Astrocyte (in vitro differentiated cells and primary cell): ENCODE measurements around the gene SLC25A33. TPM values are rescaled to one million over a fixed set of nuclear protein-coding genes. Genes with fewer than 3 reads are reported as not detected.

Experiments used
- DNase-seq: peaks from one replicate; pipeline ENCODE4 v3.0.0-alpha.2; 2010; ENCODE audit warnings: low read depth
- FAIRE-seq: peaks from 2 replicates; lab custom pipeline; 2011; peaks lifted over from hg19 to GRCh38; lab: Jason Lieb, UNC
- H2AFZ ChIP-seq: 2 replicates; pipeline ENCODE4 v1.6.0; 2012; ENCODE audit warnings: low read depth, low read length, inconsistent platforms
- H3K27ac ChIP-seq: 2 replicates; pipeline ENCODE4 v1.5.1; 2011; ENCODE audit warnings: low read depth, low read length, inconsistent platforms
- H3K27me3 ChIP-seq: 2 replicates; pipeline ENCODE4 v1.6.0; 2011; ENCODE audit warnings: low read length, inconsistent platforms; ENCODE audit not compliant: insufficient read depth
- H3K36me3 ChIP-seq: 2 replicates; pipeline ENCODE4 v1.5.1; 2011; ENCODE audit warnings: low read length, inconsistent platforms; ENCODE audit not compliant: insufficient read depth
- H3K4me1 ChIP-seq: 2 replicates; pipeline ENCODE4 v1.5.1; 2011; ENCODE audit warnings: low read length, inconsistent platforms; ENCODE audit not compliant: insufficient read depth
- H3K4me2 ChIP-seq: 2 replicates; pipeline ENCODE4 v1.6.0; 2012; ENCODE audit warnings: low read length, inconsistent platforms
- H3K4me3 ChIP-seq: 2 replicates; pipeline ENCODE4 v1.5.1; 2011; ENCODE audit warnings: low read depth, mild to moderate bottlenecking, low read length, inconsistent platforms; ENCODE audit not compliant: insufficient read depth
- H3K79me2 ChIP-seq: 2 replicates; pipeline ENCODE4 v1.6.0; 2012; ENCODE audit warnings: mild to moderate bottlenecking, low read length, inconsistent platforms; ENCODE audit not compliant: insufficient read depth
- H3K9ac ChIP-seq: 2 replicates; pipeline ENCODE4 v1.6.0; 2012; ENCODE audit warnings: mild to moderate bottlenecking, low read length, inconsistent platforms
- H3K9me3 ChIP-seq: 2 replicates; pipeline ENCODE4 v1.5.1; 2012; ENCODE audit warnings: low read depth, mild to moderate bottlenecking, low read length, inconsistent platforms; ENCODE audit not compliant: insufficient read depth
- H4K20me1 ChIP-seq: 2 replicates; pipeline ENCODE4 v1.6.0; 2012; ENCODE audit warnings: low read length, inconsistent platforms; ENCODE audit not compliant: insufficient read depth
- H3K27ac Mint-ChIP-seq: one replicate; pipeline ENCODE4 v1.8.0; 2021; ENCODE audit warnings: mild to moderate bottlenecking, mixed read lengths; ENCODE audit not compliant: unreplicated experiment
- H3K27me3 Mint-ChIP-seq: one replicate; pipeline ENCODE4 v1.8.0; 2021; ENCODE audit warnings: low read depth, mixed read lengths; ENCODE audit not compliant: unreplicated experiment
- H3K36me3 Mint-ChIP-seq: one replicate; pipeline ENCODE4 v1.8.0; 2021; ENCODE audit warnings: low read depth, mixed read lengths; ENCODE audit not compliant: unreplicated experiment
- H3K4me1 Mint-ChIP-seq: one replicate; pipeline ENCODE4 v1.8.0; 2021; ENCODE audit warnings: low read depth, mixed read lengths; ENCODE audit not compliant: unreplicated experiment
- H3K4me3 Mint-ChIP-seq: one replicate; pipeline ENCODE4 v1.8.0; 2021; ENCODE audit warnings: mild to moderate bottlenecking, moderate library complexity, mixed read lengths; ENCODE audit not compliant: unreplicated experiment
- H3K9me3 Mint-ChIP-seq: one replicate; pipeline ENCODE4 v1.8.0; 2021; ENCODE audit warnings: mild to moderate bottlenecking, mixed read lengths; ENCODE audit not compliant: unreplicated experiment
- CTCF ChIP-seq: IDR thresholded peaks from 2 replicates; pipeline ENCODE4 v1.5.1; 2011; ENCODE audit warnings: low read depth, mild to moderate bottlenecking, inconsistent platforms, low read length, moderate library complexity; ENCODE audit not compliant: insufficient read depth
- EZH2 ChIP-seq: IDR thresholded peaks from 2 replicates; pipeline ENCODE4 v1.6.1; 2012; ENCODE audit warnings: mild to moderate bottlenecking, low read length, inconsistent platforms; ENCODE audit not compliant: insufficient read depth
- total RNA-seq: library from RNA; stranded (reverse); gene quantifications from 2 replicates; pipeline ENCODE4 v1.2.1, GENCODE V29; 2021

Gene SLC25A33
- total RNA-seq, 1 donor from 2014 or later: 6.7 TPM

GRCh38 chr1:9503001-9503675, 36.1 kb upstream of the SLC25A33 start:
- H3K4me1 ChIP-seq: no peaks in the 10 kb centered on the region
- no peak overlapping the region for H3K27ac Mint-ChIP-seq
- no peak for FAIRE-seq
- H3K9ac ChIP-seq: no peak overlapping the region
- H3K4me1 Mint-ChIP-seq: no peaks in the 10 kb centered on the region
- no peak overlapping the region for H3K27ac ChIP-seq
- H3K4me3 ChIP-seq: no peak overlapping the region
- no peaks in the 10 kb centered on the region for H3K36me3 Mint-ChIP-seq
- TF ChIP-seq EZH2 (no peak), CTCF (no peak)
- H3K4me3 Mint-ChIP-seq: no peak overlapping the region
- H3K27me3 ChIP-seq: peaks cover 2% of the 10 kb centered on the region
- H3K36me3 ChIP-seq: no peaks in the 10 kb centered on the region
- H3K9me3 ChIP-seq: no peaks in the 10 kb centered on the region
- H2AFZ ChIP-seq: no peak overlapping the region
- no peaks in the 10 kb centered on the region for H3K79me2 ChIP-seq
- no peaks in the 10 kb centered on the region for H3K9me3 Mint-ChIP-seq
- no peak for DNase-seq
- H3K27me3 Mint-ChIP-seq: peaks cover 43% of the 10 kb centered on the region
- no peak overlapping the region for H3K4me2 ChIP-seq
- no peaks in the 10 kb centered on the region for H4K20me1 ChIP-seq

- FAIRE-seq: no peak
- H3K4me3 Mint-ChIP-seq: no peak overlapping the region
- Histone ChIP-seq H3K4me3 (no peak overlapping the region), H3K79me2 (no peaks in the 10 kb centered on the region), H4K20me1 (no peaks in the 10 kb centered on the region), H3K27me3 (peaks cover 2% of the 10 kb centered on the region), H2AFZ (no peak overlapping the region), H3K4me1 (no peaks in the 10 kb centered on the region), H3K4me2 (no peak overlapping the region), H3K9ac (no peak overlapping the region), H3K9me3 (no peaks in the 10 kb centered on the region), H3K27ac (no peak overlapping the region), H3K36me3 (no peaks in the 10 kb centered on the region)
- no peak for DNase-seq
- no peak for TF ChIP-seq CTCF
- no peaks in the 10 kb centered on the region for H3K9me3 Mint-ChIP-seq
- no peak overlapping the region for H3K27ac Mint-ChIP-seq
- H3K36me3 Mint-ChIP-seq: no peaks in the 10 kb centered on the region
- H3K27me3 Mint-ChIP-seq: peaks cover 35% of the 10 kb centered on the region
- no peaks in the 10 kb centered on the region for H3K4me1 Mint-ChIP-seq
Observed at GRCh38 chr1:9505143-9505542, 34.1 kb upstream of the SLC25A33 start.

DNA sequence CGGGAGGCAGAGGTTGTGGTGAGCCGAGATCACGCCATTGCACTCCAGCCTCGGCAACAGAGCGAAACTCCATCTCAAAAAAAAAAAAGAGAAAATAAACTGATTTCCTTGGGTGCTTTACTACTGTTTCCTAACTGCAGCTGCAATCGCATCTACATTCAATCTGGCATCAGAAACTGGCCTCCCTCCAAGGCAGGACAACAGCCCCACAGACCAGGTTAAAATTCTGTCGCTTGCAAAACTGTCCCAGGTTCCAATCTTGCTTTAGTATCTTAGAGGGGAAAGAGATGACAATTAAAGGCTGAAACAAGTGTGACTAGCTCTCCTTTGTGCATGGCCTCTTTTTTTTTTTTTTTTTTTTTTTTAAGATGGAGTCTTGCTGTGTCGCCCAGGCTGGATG, 32.4 kb upstream of the SLC25A33 start:
- Mint-ChIP-seq H3K27ac (no peak overlapping the region), H3K4me1 (no peaks in the 10 kb centered on the region), H3K4me3 (no peak overlapping the region), H3K9me3 (no peaks in the 10 kb centered on the region), H3K27me3 (peaks cover 25% of the 10 kb centered on the region), H3K36me3 (no peaks in the 10 kb centered on the region)
- H3K9ac ChIP-seq: no peak overlapping the region
- no peak for FAIRE-seq
- no peak overlapping the region for H2AFZ ChIP-seq
- TF ChIP-seq CTCF: no peak
- no peak for TF ChIP-seq EZH2
- H3K4me2 ChIP-seq: no peak overlapping the region
- H4K20me1 ChIP-seq: no peaks in the 10 kb centered on the region
- no peaks in the 10 kb centered on the region for H3K36me3 ChIP-seq
- H3K27me3 ChIP-seq: no peaks in the 10 kb centered on the region
- DNase-seq: no peak
- no peaks in the 10 kb centered on the region for H3K4me1 ChIP-seq
- H3K9me3 ChIP-seq: no peaks in the 10 kb centered on the region
- H3K4me3 ChIP-seq: no peak overlapping the region
- no peak overlapping the region for H3K27ac ChIP-seq
- H3K79me2 ChIP-seq: no peaks in the 10 kb centered on the region
